ENCODE data around the gene INSYN1.

GRCh38 chr15:73746261-73746660, 6.9 kb downstream of the INSYN1 start:
- TF ChIP-seq POLR2A (IDR thresholded peaks at IDR 0.05; ENCODE audit: low read length) = no peak
- TF ChIP-seq GATA1 (IDR thresholded peaks at IDR 0.05; ENCODE audit: low read depth, low read length) = no peak
